ACHN (cell line): Measurements from ENCODE around the gene SHROOM3.

Experiments used
- DNase-seq: peaks from one replicate; pipeline ENCODE4 v3.0.0-alpha.2; 2015
- in situ Hi-C: cut with HindIII; loops from 2 replicates; pipeline ENCODE4 v1.10.0; 2017; ENCODE audit warnings: low sequenced_read_pairs, low pct_ligation_motif_present, low pct_unique_long_range_greater_than_20kb

Gene SHROOM3

GRCh38 chr4:76624931-76625715 lies 190.1 kb downstream of the SHROOM3 start:
- peak; percentile 16 for DNase-seq
- in situ Hi-C loops: no loop called here

GRCh38 chr4:76626686-76627465 lies 191.8 kb downstream of the SHROOM3 start:
- DNase-seq: peak; percentile 18

GRCh38 chr4:76628251-76628650 lies 193.2 kb downstream of the SHROOM3 start:
- no peak for DNase-seq
- in situ Hi-C loops: no loop called here

More at GRCh38 chr4:76626686-76627465, 191.8 kb downstream of the SHROOM3 start:
- in situ Hi-C loops: no loop called here

- no peak for DNase-seq
- in situ Hi-C loops: no loop called here
These were observed 195.7 kb downstream of the SHROOM3 start for GRCh38 chr4:76630741-76631140.

- in situ Hi-C loops: no loop called here
- no peak for DNase-seq
These were observed 199.2 kb downstream of the SHROOM3 start for GRCh38 chr4:76634220-76634619.

- in situ Hi-C loops: no loop called here
- no peak for DNase-seq
These were observed 202.8 kb downstream of the SHROOM3 start for GRCh38 chr4:76637712-76638361.

- DNase-seq: no peak
- in situ Hi-C loops: no loop called here
These were observed 204.3 kb downstream of the SHROOM3 start for GRCh38 chr4:76639288-76639687.

GRCh38 chr4:76640353-76640910 lies 205.4 kb downstream of the SHROOM3 start:
- DNase-seq: no peak

GRCh38 chr4:76641351-76641750 lies 206.3 kb downstream of the SHROOM3 start:
- DNase-seq: no peak
- in situ Hi-C loops: no loop called here

More at GRCh38 chr4:76640353-76640910, 205.4 kb downstream of the SHROOM3 start:
- in situ Hi-C loops: no loop called here

- no peak for DNase-seq
These were observed 206.7 kb downstream of the SHROOM3 start for GRCh38 chr4:76641758-76642157.

GRCh38 chr4:76644831-76645485 lies 209.9 kb downstream of the SHROOM3 start:
- no peak for DNase-seq
- in situ Hi-C loops: no loop called here

More at GRCh38 chr4:76641758-76642157, 206.7 kb downstream of the SHROOM3 start:
- in situ Hi-C loops: no loop called here

GRCh38 chr4:76649086-76649485 lies 214.1 kb downstream of the SHROOM3 start:
- in situ Hi-C loops: no loop called here
- DNase-seq: no peak

- DNase-seq: no peak
- in situ Hi-C loops: no loop called here
These were observed 216.6 kb downstream of the SHROOM3 start for GRCh38 chr4:76651616-76652015.

GRCh38 chr4:76652389-76652788 lies 217.4 kb downstream of the SHROOM3 start:
- in situ Hi-C loops: no loop called here
- no peak for DNase-seq

GRCh38 chr4:76654084-76654483 lies 219.1 kb downstream of the SHROOM3 start:
- no peak for DNase-seq
- in situ Hi-C loops: no loop called here

GRCh38 chr4:76654791-76655190 lies 219.8 kb downstream of the SHROOM3 start:
- in situ Hi-C loops: no loop called here
- DNase-seq: no peak

- no peak for DNase-seq
- in situ Hi-C loops: no loop called here
These were observed 220.8 kb downstream of the SHROOM3 start for GRCh38 chr4:76655566-76656479.
